Panc1 (cell line): ENCODE data around the gene ZFP1. TPM values are rescaled to one million over a fixed set of nuclear protein-coding genes. Genes with fewer than 3 reads are reported as not detected.
A peak's percentile ranks its signal among the peaks of the same experiment; 100 is the strongest.

Experiments
- ATAC-seq: fragments of 200-7000 bp; cut with Tn5 transposase; 2 replicates; pipeline ENCODE4 v1.9.1; 2020; ENCODE audit warnings: mild to moderate bottlenecking, moderate library complexity
- Bru-seq: library from RNA; stranded (reverse); fragments of 400-500 nt; gene quantifications from one replicate; lab custom pipeline; 2021; lab: Mats Ljungman, UMichigan
- BruChase-seq, 2 experiments: library from RNA; stranded (reverse); fragments of 400-500 nt; gene quantifications; one replicate each; lab custom pipeline; 2021; lab: Mats Ljungman, UMichigan
- BruUV-seq: library from RNA; stranded (reverse); fragments of 400-500 nt; replicated peaks from 2 replicates; lab custom pipeline; 2021; lab: Mats Ljungman, UMichigan
- CTCF ChIA-PET: fragments of 300-600 bp; sonication (Branson Sonifier 250); formaldehyde crosslinking; loops from one replicate; lab custom pipeline; 2022; ENCODE audit warnings: antibody characterized with exemption; lab: Charles Lee
- POLR2A ChIA-PET: fragments of 300-600 bp; sonication (Branson Sonifier 250); formaldehyde crosslinking; loops from one replicate; lab custom pipeline; 2022; ENCODE audit warnings: antibody characterized with exemption; lab: Charles Lee
- DNase-seq: peaks from one replicate; pipeline ENCODE4 v3.0.0-alpha.2; 2010; ENCODE audit warnings: low read depth, low spot score
- H3K27ac ChIP-seq: 2 replicates; pipeline ENCODE4 v1.5.1; 2011; ENCODE audit warnings: mild to moderate bottlenecking, low read length, inconsistent platforms
- H3K27me3 ChIP-seq: fragments of 200-500 bp; sonication (Bioruptor generic); 2 replicates; pipeline ENCODE4 v1.6.0; 2014; ENCODE audit warnings: low read length, inconsistent platforms; ENCODE audit not compliant: control insufficient read depth, insufficient read depth
- H3K36me3 ChIP-seq: fragments of 200-500 bp; sonication (Bioruptor generic); 2 replicates; pipeline ENCODE4 v1.5.1; 2014; ENCODE audit warnings: inconsistent platforms, mild to moderate bottlenecking, low read length, moderate library complexity; ENCODE audit not compliant: control insufficient read depth, insufficient read depth
- H3K4me1 ChIP-seq: 2 replicates; pipeline ENCODE4 v1.5.1; 2011; ENCODE audit warnings: inconsistent platforms, mild to moderate bottlenecking, low read length, moderate library complexity; ENCODE audit not compliant: control insufficient read depth, insufficient read depth
- H3K4me3 ChIP-seq, 2 experiments: 2 replicates each; pipeline ENCODE4 v1.5.1; 2011 to 2012; ENCODE audit warnings: low read depth in 2 of 2, low read length in 2 of 2, mild to moderate bottlenecking in 2 of 2, inconsistent platforms in 1 of 2, moderate library complexity in 1 of 2
- H3K9me3 ChIP-seq: fragments of 200-500 bp; sonication (Bioruptor generic); 2 replicates; pipeline ENCODE4 v1.5.1; 2014; ENCODE audit warnings: low read depth, mild to moderate bottlenecking, inconsistent platforms, low read length, moderate library complexity; ENCODE audit not compliant: control insufficient read depth, insufficient read depth
- POLR2AphosphoS5 ChIP-seq: IDR thresholded peaks from 2 replicates; pipeline ENCODE4 v1.6.1; 2012; ENCODE audit warnings: mild to moderate bottlenecking, low read depth, low read length, moderate library complexity
- SIN3A ChIP-seq: IDR thresholded peaks from 2 replicates; pipeline ENCODE4 v1.6.1; 2012; ENCODE audit warnings: low read depth, mild to moderate bottlenecking, low read length, moderate library complexity, borderline replicate concordance; ENCODE audit not compliant: insufficient read depth
- TCF7L2 ChIP-seq: IDR thresholded peaks from 2 replicates; pipeline ENCODE4 v1.6.1; 2011; ENCODE audit warnings: mild to moderate bottlenecking, low read depth, low read length, inconsistent platforms
- in situ Hi-C: cut with HindIII; loops from 2 replicates; pipeline ENCODE4 v1.10.0; 2016; ENCODE audit warnings: low sequenced_read_pairs, low pct_unique_long_range_greater_than_20kb
- intact Hi-C: fragments of 100-400 bp; cut with micrococcal nuclease; formaldehyde crosslinking; loops from one replicate; pipeline ENCODE4 v1.10.0; 2022; ENCODE audit not compliant: unreplicated experiment
- long read RNA-seq: library from polyadenylated mRNA; unstranded; transcript quantifications from one replicate; pipeline ENCODE4 v2.0.0, GENCODE V29; 2021; ENCODE audit not compliant: unreplicated experiment
- polyA plus RNA-seq: library from polyadenylated mRNA; unstranded; fragments of >200 nt; gene quantifications from one replicate; pipeline ENCODE4 v1.2.1, GENCODE V29; 2012; ENCODE audit warnings: missing spikeins; ENCODE audit not compliant: insufficient read length
- total RNA-seq: library from RNA; stranded (reverse); gene quantifications from one replicate; pipeline ENCODE4 v1.2.1, GENCODE V29; 2021; ENCODE audit not compliant: unreplicated experiment
- TF ChIP-seq, protein P1 (sequence below): fragments of 450-650 bp; IDR thresholded peaks from 2 replicates; pipeline ENCODE4 v1.5.1; 2017; ENCODE audit warnings: mild to moderate bottlenecking
- TF ChIP-seq, protein P2 (sequence below), 2 experiments: IDR thresholded peaks; 2 replicates each; pipeline ENCODE4 v1.6.1; 2011 to 2012; ENCODE audit warnings: low read depth in 2 of 2, control low read depth in 1 of 2, low read length in 1 of 2, mild to moderate bottlenecking in 1 of 2, moderate library complexity in 1 of 2; ENCODE audit not compliant: insufficient read depth in 1 of 2

Gene ZFP1
- total RNA-seq = 10.0 TPM
- polyA plus RNA-seq = 8.3 TPM
- Bru-seq, nascent RNA = percentile 65 among the genes with signal in this experiment
- percentile 69 among the genes with signal in this experiment for BruChase-seq, experiment 1, labeled RNA remaining after a 2-hour chase
- percentile 65 among the genes with signal in this experiment for BruChase-seq, experiment 2, labeled RNA remaining after a 6-hour chase
- long read RNA-seq, transcript ZFP1-209 (4 exons, 1,457 nt) = major isoform, 9 of 18 reads
- long read RNA-seq, partial matches to known transcripts = 3 of 18 reads
- long read RNA-seq, other reads (novel, unspliced or antisense) = 5 of 18 reads

DNA sequence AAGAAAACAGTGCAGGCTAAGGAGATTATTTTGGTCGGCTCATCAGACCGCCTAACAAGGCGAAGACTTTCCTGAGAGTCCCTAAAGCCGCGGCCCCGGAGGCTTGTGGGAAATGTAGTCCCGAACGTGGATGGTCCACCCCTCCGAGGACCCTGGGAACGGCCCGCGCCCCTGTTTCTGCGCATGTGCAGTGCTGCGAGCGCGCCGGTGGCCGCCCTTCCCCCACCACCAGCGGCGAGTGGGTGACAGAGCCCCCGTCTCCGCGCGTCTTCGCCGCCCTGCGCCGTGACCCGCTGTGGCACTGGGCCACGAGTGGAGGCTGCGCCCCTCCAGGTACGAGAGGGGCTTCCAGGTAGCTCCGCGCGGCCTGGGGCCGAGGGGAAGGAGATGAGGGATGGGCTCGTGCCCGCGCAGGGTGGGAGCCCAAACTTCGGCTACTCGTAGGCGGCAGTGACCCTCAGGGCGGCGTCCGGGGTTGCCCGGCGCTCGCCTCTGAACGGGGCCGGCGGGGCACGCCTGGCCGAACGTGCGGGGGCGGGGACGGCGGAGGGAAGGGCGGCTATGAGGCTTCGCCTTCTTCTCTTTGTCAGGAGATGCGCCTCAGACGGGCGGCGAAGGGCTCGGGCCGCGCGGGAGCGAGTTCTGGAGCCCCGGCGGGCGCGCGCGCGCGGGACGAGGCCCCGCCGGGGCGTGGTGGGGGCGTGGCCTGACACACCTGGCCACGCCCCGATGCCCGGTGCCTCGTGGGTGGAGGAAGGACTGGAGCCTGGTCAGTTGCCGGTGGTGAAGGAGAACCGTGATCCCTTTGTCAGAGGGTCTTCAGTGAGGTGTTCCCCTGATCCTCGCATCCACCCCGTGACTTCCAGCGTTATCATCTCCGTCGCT, at the start of gene ZFP1:
ZFP1 (plus strand) TSS at position 214 of the 885 bp plus-strand sequence. CDS start 4,428 bp downstream, outside the sequence.
- H3K9me3 ChIP-seq = peaks cover 24% of the 10 kb centered on the region; the same call in 1 of the 2 replicates
- H3K4me3 ChIP-seq = peak within 1 kb of the TSS; percentile 76 to 85
- H3K27me3 ChIP-seq = no peaks in the 10 kb centered on the region
- no TSS peak for BruUV-seq
- TF ChIP-seq SIN3A (no peak), POLR2AphosphoS5 (peak; percentile 56)
- TF ChIP-seq, protein P1, sequence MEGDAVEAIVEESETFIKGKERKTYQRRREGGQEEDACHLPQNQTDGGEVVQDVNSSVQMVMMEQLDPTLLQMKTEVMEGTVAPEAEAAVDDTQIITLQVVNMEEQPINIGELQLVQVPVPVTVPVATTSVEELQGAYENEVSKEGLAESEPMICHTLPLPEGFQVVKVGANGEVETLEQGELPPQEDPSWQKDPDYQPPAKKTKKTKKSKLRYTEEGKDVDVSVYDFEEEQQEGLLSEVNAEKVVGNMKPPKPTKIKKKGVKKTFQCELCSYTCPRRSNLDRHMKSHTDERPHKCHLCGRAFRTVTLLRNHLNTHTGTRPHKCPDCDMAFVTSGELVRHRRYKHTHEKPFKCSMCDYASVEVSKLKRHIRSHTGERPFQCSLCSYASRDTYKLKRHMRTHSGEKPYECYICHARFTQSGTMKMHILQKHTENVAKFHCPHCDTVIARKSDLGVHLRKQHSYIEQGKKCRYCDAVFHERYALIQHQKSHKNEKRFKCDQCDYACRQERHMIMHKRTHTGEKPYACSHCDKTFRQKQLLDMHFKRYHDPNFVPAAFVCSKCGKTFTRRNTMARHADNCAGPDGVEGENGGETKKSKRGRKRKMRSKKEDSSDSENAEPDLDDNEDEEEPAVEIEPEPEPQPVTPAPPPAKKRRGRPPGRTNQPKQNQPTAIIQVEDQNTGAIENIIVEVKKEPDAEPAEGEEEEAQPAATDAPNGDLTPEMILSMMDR = no peak
- H3K27ac ChIP-seq = peak within 1 kb of the TSS; percentile 84
- no peaks in the 10 kb centered on the region for H3K36me3 ChIP-seq
- peak; percentile 95 for ATAC-seq
- CTCF ChIA-PET = no interaction called here
- DNase-seq = no peak
- POLR2A ChIA-PET = interaction anchor here (0.6 kb wide), 1 partner anchor 24 kb away, joined by 4 read pairs; no protein-coding TSS in a partner anchor
- intact Hi-C loops = no loop called here
- no peaks in the 10 kb centered on the region for H3K4me1 ChIP-seq
- in situ Hi-C loops = no loop called here

DNA sequence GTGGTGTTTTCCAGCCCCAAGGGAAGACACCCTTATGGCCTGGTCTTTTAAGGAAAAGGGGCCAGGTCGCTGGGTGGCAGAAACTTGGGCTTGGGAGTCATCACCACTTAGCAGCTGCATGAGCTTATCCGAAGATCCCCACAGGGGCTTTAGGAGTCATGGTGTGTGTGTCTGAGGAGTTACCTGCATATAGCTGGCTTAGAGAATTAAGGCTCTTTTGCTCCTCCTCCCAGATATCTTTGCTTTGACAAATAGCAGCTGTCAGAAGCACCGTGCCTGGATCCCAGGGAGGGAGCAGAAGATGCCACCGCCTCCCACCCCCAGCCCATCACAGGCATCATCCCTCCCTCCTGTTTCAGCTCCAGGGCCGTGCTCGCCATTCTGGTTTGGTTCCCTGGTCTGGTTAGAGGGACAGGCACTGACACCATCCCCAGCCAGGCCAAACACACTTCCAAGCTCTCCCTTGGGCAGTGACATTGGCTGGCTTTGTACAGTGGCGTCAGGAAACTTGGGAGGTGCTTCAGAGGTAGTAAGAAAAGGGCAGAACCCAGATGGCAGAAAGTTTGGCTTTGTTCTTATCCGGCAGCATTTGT, 49.2 kb upstream of the ZFP1 start:
- TF ChIP-seq, protein P2, sequence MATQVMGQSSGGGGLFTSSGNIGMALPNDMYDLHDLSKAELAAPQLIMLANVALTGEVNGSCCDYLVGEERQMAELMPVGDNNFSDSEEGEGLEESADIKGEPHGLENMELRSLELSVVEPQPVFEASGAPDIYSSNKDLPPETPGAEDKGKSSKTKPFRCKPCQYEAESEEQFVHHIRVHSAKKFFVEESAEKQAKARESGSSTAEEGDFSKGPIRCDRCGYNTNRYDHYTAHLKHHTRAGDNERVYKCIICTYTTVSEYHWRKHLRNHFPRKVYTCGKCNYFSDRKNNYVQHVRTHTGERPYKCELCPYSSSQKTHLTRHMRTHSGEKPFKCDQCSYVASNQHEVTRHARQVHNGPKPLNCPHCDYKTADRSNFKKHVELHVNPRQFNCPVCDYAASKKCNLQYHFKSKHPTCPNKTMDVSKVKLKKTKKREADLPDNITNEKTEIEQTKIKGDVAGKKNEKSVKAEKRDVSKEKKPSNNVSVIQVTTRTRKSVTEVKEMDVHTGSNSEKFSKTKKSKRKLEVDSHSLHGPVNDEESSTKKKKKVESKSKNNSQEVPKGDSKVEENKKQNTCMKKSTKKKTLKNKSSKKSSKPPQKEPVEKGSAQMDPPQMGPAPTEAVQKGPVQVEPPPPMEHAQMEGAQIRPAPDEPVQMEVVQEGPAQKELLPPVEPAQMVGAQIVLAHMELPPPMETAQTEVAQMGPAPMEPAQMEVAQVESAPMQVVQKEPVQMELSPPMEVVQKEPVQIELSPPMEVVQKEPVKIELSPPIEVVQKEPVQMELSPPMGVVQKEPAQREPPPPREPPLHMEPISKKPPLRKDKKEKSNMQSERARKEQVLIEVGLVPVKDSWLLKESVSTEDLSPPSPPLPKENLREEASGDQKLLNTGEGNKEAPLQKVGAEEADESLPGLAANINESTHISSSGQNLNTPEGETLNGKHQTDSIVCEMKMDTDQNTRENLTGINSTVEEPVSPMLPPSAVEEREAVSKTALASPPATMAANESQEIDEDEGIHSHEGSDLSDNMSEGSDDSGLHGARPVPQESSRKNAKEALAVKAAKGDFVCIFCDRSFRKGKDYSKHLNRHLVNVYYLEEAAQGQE (IDR thresholded peaks at IDR 0.05; ENCODE audit: insufficient read depth in 1 of 2, low read depth in 2 of 2, low read length in 1 of 2) = no peak
- TF ChIP-seq SIN3A (no peak), TCF7L2 (no peak), POLR2AphosphoS5 (no peak)
- TF ChIP-seq, protein P1 = no peak
- in situ Hi-C loops = no loop called here
- Histone ChIP-seq H3K36me3 (no peaks in the 10 kb centered on the region), H3K27ac (no peak overlapping the region), H3K9me3 (no peaks in the 10 kb centered on the region), H3K4me3 (no peak overlapping the region), H3K27me3 (no peaks in the 10 kb centered on the region), H3K4me1 (peaks cover 5% of the 10 kb centered on the region)
- ATAC-seq = no peak
- ChIA-PET CTCF (no interaction called here), POLR2A (no interaction called here)
- no TSS peak for BruUV-seq
- intact Hi-C loops = no loop called here
- no peak for DNase-seq
